HG03571 (cell line): Measurements from ENCODE around the gene MST1R.

ENCODE experiments used
- ATAC-seq: cut with Tn5 transposase; IDR thresholded peaks from one replicate; pipeline ENCODE4 v1.9.1; 2021; ENCODE audit not compliant: unreplicated experiment

Gene MST1R

GRCh38 chr3:49841806-49842205, 61.9 kb downstream of the MST1R start:
- no peak for ATAC-seq

DNA sequence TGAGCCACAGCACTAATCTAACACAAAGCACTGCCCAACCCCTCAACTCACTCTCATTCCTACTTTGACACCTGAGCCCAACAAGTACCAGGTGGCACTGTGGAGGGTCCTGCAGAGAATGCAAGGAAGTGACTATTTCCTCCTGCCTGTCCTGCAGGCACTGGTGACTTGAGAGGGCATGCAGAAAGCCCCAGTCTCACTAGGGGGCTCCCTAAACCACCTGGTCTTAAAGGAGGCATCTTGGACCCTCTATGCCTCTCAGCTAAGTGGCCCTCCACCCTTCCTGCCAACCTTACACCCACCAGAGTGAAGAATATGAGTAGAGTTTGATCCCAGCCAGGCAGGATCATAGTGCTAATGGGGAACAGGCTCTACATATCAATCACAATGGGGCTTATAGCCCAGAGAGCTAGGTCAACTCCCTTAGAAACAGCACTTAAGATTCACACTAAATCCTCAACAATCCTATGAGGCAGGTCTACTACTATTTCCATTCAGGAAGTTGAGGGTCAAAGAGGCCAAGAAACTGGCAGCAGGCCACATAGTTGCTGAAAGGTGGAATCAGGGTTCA, 62.5 kb downstream of the MST1R start:
- ATAC-seq = no peak

GRCh38 chr3:49840388-49840787, 63.3 kb downstream of the MST1R start:
- no peak for ATAC-seq

DNA sequence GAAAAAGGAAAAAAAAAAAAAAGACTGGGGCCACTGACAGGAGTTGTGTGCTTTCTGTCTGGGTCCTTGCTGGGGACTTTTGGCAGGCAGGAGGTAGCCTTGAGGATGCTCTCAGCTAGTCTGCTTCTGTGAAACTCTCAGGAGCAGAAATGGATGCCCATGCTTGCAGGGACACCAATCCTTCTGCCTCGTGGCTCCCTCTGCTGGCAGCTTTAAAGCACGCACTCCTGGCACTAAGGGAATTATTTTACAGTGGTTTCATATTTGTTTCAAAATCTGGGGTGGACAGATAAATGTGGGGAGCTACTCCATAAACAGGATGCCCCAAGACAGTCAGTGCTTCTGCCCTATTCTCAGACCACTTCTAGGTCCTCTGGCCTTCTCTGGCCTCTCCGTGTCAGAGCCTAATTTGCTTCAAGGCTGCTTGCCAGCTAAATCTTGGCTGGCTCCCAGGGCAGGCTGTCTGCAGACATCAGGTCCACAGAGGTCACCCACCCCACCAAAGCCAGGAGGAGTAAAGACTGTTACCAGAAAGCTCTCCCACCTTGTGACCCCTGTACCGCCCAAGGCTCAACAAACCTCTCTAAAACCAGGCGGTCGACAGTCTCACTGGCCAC, 64.4 kb downstream of the MST1R start:
- no peak for ATAC-seq
